SK-N-SH (cell line): ENCODE data around the gene ID4. TPM values are rescaled to one million over a fixed set of nuclear protein-coding genes. Genes with fewer than 3 reads are reported as not detected.

Source experiments
- CTCF ChIA-PET: fragments of 300-600, 350-600 bp; formaldehyde crosslinking; extraction: SDS; loops from one replicate; lab custom pipeline; 2021; lab: Yijun Ruan, JAX
- POLR2A ChIA-PET: fragments of 350-600 bp; sonication (Branson Sonifier 250); formaldehyde crosslinking; extraction: SDS; loops from one replicate; lab custom pipeline; 2020; ENCODE audit warnings: antibody characterized with exemption, inconsistent platforms; lab: Yijun Ruan, JAX
- DNase-seq: peaks from one replicate; pipeline ENCODE4 v3.0.0; 2012
- H2AFZ ChIP-seq: fragments of 200-600 bp; sonication (generic); 2 replicates; pipeline ENCODE4 v1.8.1; 2016; ENCODE audit warnings: antibody characterized with exemption, mild to moderate bottlenecking, low read depth
- H3F3A ChIP-seq: fragments of 200-600 bp; sonication (generic); replicated peaks from 2 replicates; pipeline ENCODE3; 2016; ENCODE audit warnings: antibody characterized with exemption, mild to moderate bottlenecking; ENCODE audit not compliant: insufficient read depth
- H3K27ac ChIP-seq, 2 experiments: fragments of 200-500 bp in 1 of 2; fragments of 200-600 bp in 1 of 2; sonication (Bioruptor generic) in 1 of 2; sonication (generic), shearing (Covaris generic) in 1 of 2; 2 replicates each; pipeline versions ENCODE4 v1.5.1 to v1.6.1; 2014 to 2016; ENCODE audit warnings: low read depth in 2 of 2, inconsistent platforms in 1 of 2, low read length in 1 of 2, mild to moderate bottlenecking in 1 of 2, mixed read lengths in 1 of 2
- H3K27me3 ChIP-seq: fragments of 200-600 bp; sonication (generic), shearing (Covaris generic); 2 replicates; pipeline ENCODE4 v1.6.1; 2016; ENCODE audit warnings: mixed run types; ENCODE audit not compliant: insufficient read depth
- H3K36me3 ChIP-seq, 2 experiments: fragments of 200-500 bp in 1 of 2; fragments of 200-600 bp in 1 of 2; sonication (Bioruptor generic) in 1 of 2; sonication (generic) in 1 of 2; replicated peaks in 1 of 2; 2 replicates each; pipeline versions ENCODE3 to v1.5.1; 2014 to 2016; ENCODE audit warnings: low read length in 1 of 2, mild to moderate bottlenecking in 1 of 2; ENCODE audit not compliant: insufficient read depth in 2 of 2, control insufficient read depth in 1 of 2
- H3K4me1 ChIP-seq, 2 experiments: fragments of 200-500 bp in 1 of 2; fragments of 200-600 bp in 1 of 2; sonication (Bioruptor generic) in 1 of 2; sonication (generic), shearing (Covaris generic) in 1 of 2; 2 replicates each; pipeline versions ENCODE4 v1.5.1 to v1.6.1; 2014 to 2016; ENCODE audit warnings: low read depth in 1 of 2, low read length in 1 of 2, mixed run types in 1 of 2; ENCODE audit not compliant: insufficient read depth in 2 of 2, control insufficient read depth in 1 of 2
- H3K4me2 ChIP-seq: fragments of 200-600 bp; sonication (generic), shearing (Covaris generic); 2 replicates; pipeline ENCODE4 v1.6.1; 2017; ENCODE audit warnings: mixed run types
- H3K4me3 ChIP-seq, 2 experiments: fragments of 200-500 bp in 1 of 2; fragments of 200-600 bp in 1 of 2; sonication (Bioruptor generic) in 1 of 2; sonication (generic), shearing (Covaris generic) in 1 of 2; 2 replicates each; pipeline versions ENCODE4 v1.5.1 to v1.8.1; 2014 to 2016; ENCODE audit warnings: low read depth in 2 of 2, inconsistent platforms in 1 of 2, low read length in 1 of 2, mild to moderate bottlenecking in 1 of 2, mixed read lengths in 1 of 2, moderate library complexity in 1 of 2
- H3K79me2 ChIP-seq: fragments of 200-600 bp; sonication (generic); 2 replicates; pipeline ENCODE4 v1.8.1; 2017; ENCODE audit warnings: mild to moderate bottlenecking; ENCODE audit not compliant: insufficient read depth
- H3K9ac ChIP-seq: fragments of 200-600 bp; sonication (generic); 2 replicates; pipeline ENCODE4 v1.6.1; 2017; ENCODE audit warnings: mixed run types
- H3K9me2 ChIP-seq: fragments of 200-600 bp; sonication (generic); 2 replicates; pipeline ENCODE4 v1.6.1; 2017; ENCODE audit warnings: mixed run types
- H3K9me3 ChIP-seq: fragments of 200-600 bp; sonication (generic); 2 replicates; pipeline ENCODE4 v1.6.1; 2017; ENCODE audit warnings: mixed run types, mild to moderate bottlenecking, moderate library complexity
- H4K20me1 ChIP-seq: fragments of 200-600 bp; sonication (generic); 2 replicates; pipeline ENCODE4 v1.6.1; 2017; ENCODE audit warnings: mild to moderate bottlenecking, mixed run types; ENCODE audit not compliant: insufficient read depth
- CTCF ChIP-seq: fragments of 200-600 bp; sonication (generic); IDR thresholded peaks from 2 replicates; pipeline ENCODE4 v1.6.1; 2017; ENCODE audit warnings: antibody characterized with exemption, mild to moderate bottlenecking, moderate library complexity
- PBX3 ChIP-seq: IDR thresholded peaks from 2 replicates; pipeline ENCODE4; 2012
- POLR2AphosphoS5 ChIP-seq: IDR thresholded peaks from 2 replicates; pipeline ENCODE4 v1.6.1; 2012; ENCODE audit warnings: low read depth, low read length
- RAD21 ChIP-seq: IDR thresholded peaks from 2 replicates; pipeline ENCODE4 v1.6.1; 2012; ENCODE audit warnings: mild to moderate bottlenecking, low read length
- RCOR1 ChIP-seq: fragments of 150-350 bp; IDR thresholded peaks from 2 replicates; pipeline ENCODE4 v1.6.1; 2017; ENCODE audit warnings: antibody characterized with exemption, low read length
- TCF12 ChIP-seq: IDR thresholded peaks from 2 replicates; pipeline ENCODE4 v1.4.0; 2012
- YY1 ChIP-seq: IDR thresholded peaks from 2 replicates; pipeline ENCODE4 v1.4.0; 2012; ENCODE audit warnings: low read depth, mild to moderate bottlenecking
- WGBS: methylation state at CpG from one replicate; pipeline ENCODE4 v1.1.6; 2017; ENCODE audit warnings: low lambda C conversion rate; 5-methylcytosine and 5-hydroxymethylcytosine counted together
- polyA plus RNA-seq, 3 experiments: library from polyadenylated mRNA; depleted of rRNA; stranded (reverse); fragments of >200 nt; gene quantifications; 2 replicates each; pipeline ENCODE4 v1.2.3, GENCODE V29; 2012
- TF ChIP-seq, protein P1 (sequence below): IDR thresholded peaks from 2 replicates; pipeline ENCODE4 v1.4.0; 2012; ENCODE audit warnings: low read depth, borderline replicate concordance

Gene ID4
- polyA plus RNA-seq, 1 of the 3 experiments (the other 2 are of a cell fraction): 4.9 TPM

GRCh38 chr6:19824058-19824807 is 12.9 kb upstream of the ID4 start:
- no peaks in the 10 kb centered on the region for H4K20me1 ChIP-seq
- ChIA-PET POLR2A (no interaction called here), CTCF (no interaction called here)
- no peaks in the 10 kb centered on the region for H3K27me3 ChIP-seq
- no peaks in the 10 kb centered on the region for H3F3A ChIP-seq
- H3K9me2 ChIP-seq: no peaks in the 10 kb centered on the region
- no peaks in the 10 kb centered on the region for H3K36me3 ChIP-seq
- no peak overlapping the region for H3K4me2 ChIP-seq
- DNase-seq: no peak
- H3K4me3 ChIP-seq: no peak overlapping the region
- H3K9me3 ChIP-seq: no peaks in the 10 kb centered on the region
- H2AFZ ChIP-seq: no peak overlapping the region
- 54% methylated on average over 6 of the region's 6 CpGs for WGBS
- no peak overlapping the region for H3K27ac ChIP-seq
- no peaks in the 10 kb centered on the region for H3K4me1 ChIP-seq
- no peak overlapping the region for H3K9ac ChIP-seq
- no peaks in the 10 kb centered on the region for H3K79me2 ChIP-seq
- no peak for TF ChIP-seq TCF12
- TF ChIP-seq CTCF: no peak
- no peak for TF ChIP-seq YY1

DNA sequence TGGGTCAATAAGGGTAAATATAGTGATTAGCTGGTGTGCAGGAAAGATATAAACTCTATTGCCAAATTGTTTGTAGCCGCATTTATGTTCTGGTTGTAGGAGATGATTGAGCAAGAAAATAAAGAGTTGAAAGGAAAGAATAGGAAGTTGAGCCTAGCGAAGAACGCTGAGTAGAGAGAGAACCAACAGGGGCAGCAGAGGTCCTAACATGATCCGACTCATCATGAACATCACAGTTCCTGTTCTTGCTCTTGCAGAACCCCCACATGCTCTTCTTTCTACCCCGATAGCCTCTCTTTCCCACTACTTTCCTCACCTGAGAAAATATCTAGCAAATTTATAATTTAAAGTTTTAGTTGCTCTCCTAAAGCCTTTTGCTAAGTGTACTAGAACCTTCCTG is 9.9 kb upstream of the ID4 start:
- H3K79me2 ChIP-seq: no peaks in the 10 kb centered on the region
- no peaks in the 10 kb centered on the region for H4K20me1 ChIP-seq
- no peaks in the 10 kb centered on the region for H3K9me3 ChIP-seq
- TF ChIP-seq CTCF (no peak), POLR2AphosphoS5 (no peak), RAD21 (no peak), RCOR1 (no peak), YY1 (no peak), PBX3 (no peak)
- TF ChIP-seq, protein P1, sequence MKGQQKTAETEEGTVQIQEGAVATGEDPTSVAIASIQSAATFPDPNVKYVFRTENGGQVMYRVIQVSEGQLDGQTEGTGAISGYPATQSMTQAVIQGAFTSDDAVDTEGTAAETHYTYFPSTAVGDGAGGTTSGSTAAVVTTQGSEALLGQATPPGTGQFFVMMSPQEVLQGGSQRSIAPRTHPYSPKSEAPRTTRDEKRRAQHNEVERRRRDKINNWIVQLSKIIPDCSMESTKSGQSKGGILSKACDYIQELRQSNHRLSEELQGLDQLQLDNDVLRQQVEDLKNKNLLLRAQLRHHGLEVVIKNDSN: no peak
- TF ChIP-seq, all 33 proteins: peak for 0
- no peaks in the 10 kb centered on the region for H3F3A ChIP-seq
- CTCF ChIA-PET: no interaction called here
- H2AFZ ChIP-seq: no peak overlapping the region
- H3K4me3 ChIP-seq: no peak overlapping the region
- no peaks in the 10 kb centered on the region for H3K36me3 ChIP-seq
- WGBS: 37% methylated on average over 5 of the region's 5 CpGs
- H3K4me1 ChIP-seq: no peaks in the 10 kb centered on the region
- POLR2A ChIA-PET: no interaction called here
- no peaks in the 10 kb centered on the region for H3K9me2 ChIP-seq
- H3K27me3 ChIP-seq: no peaks in the 10 kb centered on the region
- no peak for DNase-seq
- no peak overlapping the region for H3K9ac ChIP-seq
- H3K27ac ChIP-seq: no peak overlapping the region
- H3K4me2 ChIP-seq: no peak overlapping the region
